ENCODE data around the gene POTEB2. TPM values are rescaled to one million over a fixed set of nuclear protein-coding genes. Genes with fewer than 3 reads are reported as not detected.
"Not testable (repeated sequence)": the region's sequence is repeated elsewhere in the genome, so short reads cannot be mapped to it uniquely, and the experiment has no call there.

POTEB2 gene
- total RNA-seq, result not detected

GRCh38 chr15:20866214-20866613, at the start of gene POTEB2:
TSS of gene POTEB2 (minus strand) at chr15:20866314. CDS start at chr15:20866281, 33 bp downstream.
- H3K4me3 Mint-ChIP-seq; H3K27ac Mint-ChIP-seq; POLR2A ChIA-PET; ATAC-seq (ENCODE audit: low read depth); H3K27me3 Mint-ChIP-seq; H3K4me1 Mint-ChIP-seq; H3K36me3 Mint-ChIP-seq; H3K9me3 Mint-ChIP-seq; DNase-seq: not testable (repeated sequence)

GRCh38 chr15:20879916-20880315, 13.8 kb upstream of the POTEB2 start:
- H3K9me3 Mint-ChIP-seq; H3K36me3 Mint-ChIP-seq; POLR2A ChIA-PET; ATAC-seq (ENCODE audit: low read depth); H3K4me3 Mint-ChIP-seq; H3K4me1 Mint-ChIP-seq; H3K27ac Mint-ChIP-seq; DNase-seq; H3K27me3 Mint-ChIP-seq: not testable (repeated sequence)

GRCh38 chr15:20878464-20878863, 12.3 kb upstream of the POTEB2 start:
- H3K4me1 Mint-ChIP-seq; POLR2A ChIA-PET; H3K27ac Mint-ChIP-seq; H3K36me3 Mint-ChIP-seq; H3K27me3 Mint-ChIP-seq; H3K4me3 Mint-ChIP-seq; DNase-seq; H3K9me3 Mint-ChIP-seq; ATAC-seq (ENCODE audit: low read depth): not testable (repeated sequence)

GRCh38 chr15:20877819-20878218, 11.7 kb upstream of the POTEB2 start:
- H3K9me3 Mint-ChIP-seq; H3K36me3 Mint-ChIP-seq; H3K27ac Mint-ChIP-seq; DNase-seq; H3K4me1 Mint-ChIP-seq; H3K4me3 Mint-ChIP-seq; ATAC-seq (ENCODE audit: low read depth); H3K27me3 Mint-ChIP-seq; POLR2A ChIA-PET: not testable (repeated sequence)

Small RNAs within 50 kb of the gene (microRNA-seq; reads per million reads assigned to microRNA genes)
- not detected for gene MIR3118-2

All from activated naive CD8-positive, alpha-beta T cell treated with anti-CD3 and anti-CD28 coated beads, Interleukin-2, amount 10 ng/mL, durations not matched to agents 7 days and 5 days (primary cell).